Psoas muscle (tissue), 8 donors: ENCODE measurements around the gene AKIRIN2. TPM values are rescaled to one million over a fixed set of nuclear protein-coding genes. Genes with fewer than 3 reads are reported as not detected.
"Not testable (repeated sequence)": the region's sequence is repeated elsewhere in the genome, so short reads cannot be mapped to it uniquely, and the experiment has no call there.

ENCODE experiments used
- ATAC-seq, 4 donors: fragments of 200-7000 bp; cut with Tn5 transposase; one replicate each; pipeline ENCODE4 v1.9.1; 2020; ENCODE audit warnings: moderate library complexity in 3 of 4, mild to moderate bottlenecking in 2 of 4
- DNase-seq, 2 donors: peaks; one replicate each; pipeline ENCODE4 v3.0.0-alpha.2; 2020
- H3K27ac ChIP-seq: fragments of 200-600 bp; one replicate; pipeline ENCODE4 v1.8.0; 2022
- H3K27me3 ChIP-seq, 3 donors: fragments of 200-600 bp in 1 of 3; one replicate each; pipeline versions ENCODE4 v1.6.1 to v1.8.0; 2013 to 2022; ENCODE audit warnings: low read length in 2 of 3, mild to moderate bottlenecking in 2 of 3, moderate library complexity in 1 of 3; ENCODE audit not compliant: insufficient read depth in 3 of 3
- H3K36me3 ChIP-seq, 2 donors: fragments of 200-600 bp in 1 of 2; one replicate each; pipeline versions ENCODE4 v1.6.1 to v1.8.0; 2013 to 2022; ENCODE audit warnings: low read depth in 1 of 2, mild to moderate bottlenecking in 1 of 2, moderate library complexity in 1 of 2; ENCODE audit not compliant: insufficient read depth in 1 of 2
- H3K4me1 ChIP-seq: fragments of 200-600 bp; one replicate; pipeline ENCODE4 v1.8.0; 2022
- H3K4me3 ChIP-seq: fragments of 200-600 bp; one replicate; pipeline ENCODE4 v1.8.0; 2022; ENCODE audit warnings: mild to moderate bottlenecking
- H3K9me3 ChIP-seq: fragments of 200-600 bp; one replicate; pipeline ENCODE4 v1.8.0; 2022
- CTCF ChIP-seq: fragments of 200-600 bp; IDR thresholded peaks from one replicate; pipeline ENCODE4 v1.8.0; 2022; ENCODE audit warnings: antibody characterized with exemption
- WGBS, 3 donors: extraction: QIAGEN DNeasy Blood & Tissue Kit; methylation state at CpG; one replicate each; pipeline versions ENCODE4 v1.1.6 to v1.1.7; 2013; 5-methylcytosine and 5-hydroxymethylcytosine counted together
- intact Hi-C, 2 donors: fragments of 100-400 bp; cut with DNase I; formaldehyde crosslinking; loops; one replicate each; pipeline versions ENCODE4 v1.11.0 to v1.14.2; 2022
- polyA plus RNA-seq, 3 donors: library from polyadenylated mRNA; stranded (reverse); fragments of 200-250 nt; gene quantifications; one replicate each; pipeline ENCODE4 v1.2.3, GENCODE V29; 2013
- total RNA-seq, 4 donors: library from RNA; stranded (reverse); fragmentation: NEBNext Ultra II Directional in 2 of 4; extraction: Animal tissue kit (Norgen Biotek cat#: 25700) in 2 of 4; gene quantifications; one replicate each; pipeline versions ENCODE4 v1.2.1 to v1.2.4, GENCODE V29; 2021 to 2023
- donor health status: healthy with polysubstance abuse.
- donor health status: DM: no; HTN: no; CAD: no; lungs with moderate emphysema.
- donor health status: Bipolar disorder and iron deficiency.
- donor health status: healthy.
- donor health status: DM: yes; HTN: yes; CAD: no.
- donor health status: DM: no; HTN: no; CAD: no.
- donor health status: DM: no; HTN: no; CAD: no.
- donor health status: DM: yes; HTN: yes; CAD: no.

AKIRIN2 gene
- total and polyA plus RNA-seq, 7 donors = 65.0 to 188 (median 127) TPM

- intact Hi-C loops = no loop called here
Measured at GRCh38 chr6:87698547-87699006, 3.5 kb downstream of the AKIRIN2 start.

GRCh38 chr6:87697581-87698546 is 4.2 kb downstream of the AKIRIN2 start:
- H3K27me3 ChIP-seq = no peaks in the 10 kb centered on the region
- H3K4me3 ChIP-seq = peak overlapping the region; percentile 93
- ATAC-seq (no peak), DNase-seq (no peak)
- intact Hi-C loops = no loop called here
- WGBS, 3 donors = 15 to 23% (median 17%) methylated on average over 8 of the region's 8 CpGs
- no peaks in the 10 kb centered on the region for H3K9me3 ChIP-seq
- H3K27ac ChIP-seq = peak overlapping the region; percentile 99
- no peaks in the 10 kb centered on the region for H3K36me3 ChIP-seq
- no peak for TF ChIP-seq CTCF
- peaks cover 32% of the 10 kb centered on the region for H3K4me1 ChIP-seq

More at GRCh38 chr6:87698547-87699006, 3.5 kb downstream of the AKIRIN2 start:
- Histone ChIP-seq H3K4me3 (peak overlapping the region; percentile 93), H3K27ac (peak overlapping the region; percentile 99), H3K9me3 (no peaks in the 10 kb centered on the region), H3K36me3 (no peaks in the 10 kb centered on the region), H3K4me1 (peaks cover 27% of the 10 kb centered on the region), H3K27me3 (no peaks in the 10 kb centered on the region)
- 0 to 9% (median 3%) methylated on average over 2 of the region's 2 CpGs for WGBS, 3 donors
- TF ChIP-seq CTCF = no peak
- DNase-seq (no peak), ATAC-seq (no peak)

- peak overlapping the region; percentile 93 for H3K4me3 ChIP-seq
- H3K27ac ChIP-seq = peak overlapping the region; percentile 99
Measured at GRCh38 chr6:87696817-87697216, 5.2 kb downstream of the AKIRIN2 start.

GRCh38 chr6:87692086-87692485 is 9.9 kb downstream of the AKIRIN2 start:
- Histone ChIP-seq H3K27me3 (no peaks in the 10 kb centered on the region), H3K9me3 (no peaks in the 10 kb centered on the region), H3K4me3 (peak overlapping the region; percentile 28), H3K36me3 (no peaks in the 10 kb centered on the region), H3K27ac (peak overlapping the region; percentile 99), H3K4me1 (peaks cover 78% of the 10 kb centered on the region)
- intact Hi-C loops = no loop called here
- 33 to 52% (median 43%) methylated on average over 2 of the region's 2 CpGs for WGBS, 3 donors
- TF ChIP-seq CTCF = no peak
- ATAC-seq (peak in 1 of 4 donors; percentile 9), DNase-seq (no peak)

More at GRCh38 chr6:87696817-87697216, 5.2 kb downstream of the AKIRIN2 start:
- DNase-seq, intact Hi-C loops, H3K9me3 ChIP-seq, ATAC-seq, H3K27me3 ChIP-seq, H3K36me3 ChIP-seq: not testable (repeated sequence)
- peaks cover 43% of the 10 kb centered on the region for H3K4me1 ChIP-seq
- 80 to 94% (median 83%) methylated on average over 12 of the region's 12 CpGs for WGBS, 3 donors

GRCh38 chr6:87690441-87690840 is 11.6 kb downstream of the AKIRIN2 start:
- Histone ChIP-seq H3K27ac (peak overlapping the region; percentile 99), H3K36me3 (peaks cover 0 to 2% of the 10 kb centered on the region in 2 donors), H3K9me3 (no peaks in the 10 kb centered on the region), H3K4me1 (peaks cover 72% of the 10 kb centered on the region), H3K4me3 (peak overlapping the region; percentile 28), H3K27me3 (no peaks in the 10 kb centered on the region)
- TF ChIP-seq CTCF = no peak
- intact Hi-C loops = no loop called here
- DNase-seq (no peak), ATAC-seq (no peak)
- WGBS, 3 donors = 33 to 68% (median 66%) methylated on average over 3 of the region's 3 CpGs

- H3K27me3 ChIP-seq, H3K36me3 ChIP-seq, H3K9me3 ChIP-seq, intact Hi-C loops, ATAC-seq, DNase-seq: not testable (repeated sequence)
- WGBS, 3 donors = 44 to 84% (median 55%) methylated on average over 9 of the region's 9 CpGs
- peak overlapping the region; percentile 16 for H3K4me3 ChIP-seq
- H3K4me1 ChIP-seq = peaks cover 81% of the 10 kb centered on the region
- peak overlapping the region; percentile 99 for H3K27ac ChIP-seq
Measured at GRCh38 chr6:87687893-87688292, 14.1 kb downstream of the AKIRIN2 start.
